CD14-positive monocyte (primary cell): ENCODE measurements around the gene CARD9. TPM values are rescaled to one million over a fixed set of nuclear protein-coding genes. Genes with fewer than 3 reads are reported as not detected.

Experiments used
- DNase-seq, 3 donors: peaks; one replicate each; pipeline ENCODE4 v3.0.0-alpha.2; 2011 to 2022
- H2AFZ ChIP-seq: 2 replicates; pipeline ENCODE4 v1.6.0; 2012; ENCODE audit warnings: mild to moderate bottlenecking, low read depth, low read length, inconsistent platforms; ENCODE audit not compliant: insufficient read depth, poor library complexity, severe bottlenecking
- H3K27ac ChIP-seq, 2 donors: 1 replicate in 1 of 2; 2 replicates in 1 of 2; pipeline ENCODE4 v1.5.1; 2012 to 2013; ENCODE audit warnings: low read length in 2 of 2, control low read depth in 1 of 2, inconsistent platforms in 1 of 2, low read depth in 1 of 2, mild to moderate bottlenecking in 1 of 2
- H3K27me3 ChIP-seq, 2 donors: one replicate each; pipeline versions ENCODE4 v1.6.0 to v1.6.1; 2011 to 2013; ENCODE audit warnings: low read length in 2 of 2; ENCODE audit not compliant: control insufficient read depth in 2 of 2, insufficient read depth in 2 of 2
- H3K36me3 ChIP-seq, 2 donors: replicated peaks in 1 of 2; 1 replicate in 1 of 2; 2 replicates in 1 of 2; pipeline versions ENCODE4 v1.5.1 to v1.6.1; 2012 to 2013; ENCODE audit warnings: low read length in 2 of 2, control low read depth in 1 of 2, inconsistent platforms in 1 of 2, mild to moderate bottlenecking in 1 of 2; ENCODE audit not compliant: insufficient read depth in 2 of 2, control insufficient read depth in 1 of 2
- H3K4me1 ChIP-seq, 2 donors: 1 replicate in 1 of 2; 2 replicates in 1 of 2; pipeline versions ENCODE4 v1.5.1 to v1.6.1; 2012 to 2013; ENCODE audit warnings: low read length in 2 of 2, control low read depth in 1 of 2, inconsistent platforms in 1 of 2, mild to moderate bottlenecking in 1 of 2, moderate library complexity in 1 of 2; ENCODE audit not compliant: insufficient read depth in 2 of 2, control insufficient read depth in 1 of 2
- H3K4me2 ChIP-seq: replicated peaks from 2 replicates; pipeline ENCODE3; 2012; ENCODE audit warnings: low read length, moderate library complexity, mild to moderate bottlenecking; ENCODE audit not compliant: poor library complexity, severe bottlenecking; ENCODE audit errors: extremely low read depth
- H3K4me3 ChIP-seq, 3 experiments: fragments of 200-600 bp in 1 of 3; sonication (generic) in 1 of 3; replicated peaks in 1 of 3; 1 replicate in 2 of 3; 2 replicates in 1 of 3; pipeline ENCODE4 v1.5.1; 2011 to 2013; ENCODE audit warnings: low read length in 3 of 3, mild to moderate bottlenecking in 3 of 3, control low read depth in 2 of 3, low read depth in 2 of 3, inconsistent platforms in 1 of 3, moderate library complexity in 1 of 3
- H3K79me2 ChIP-seq: 2 replicates; pipeline ENCODE4 v1.6.0; 2012; ENCODE audit warnings: mild to moderate bottlenecking, control low read depth, inconsistent platforms, low read length, moderate library complexity; ENCODE audit not compliant: insufficient read depth
- H3K9ac ChIP-seq: 2 replicates; pipeline ENCODE4 v1.6.0; 2017; ENCODE audit warnings: low read length, mild to moderate bottlenecking; ENCODE audit not compliant: insufficient read depth, poor library complexity, severe bottlenecking
- H3K9me3 ChIP-seq, 2 donors: replicated peaks in 1 of 2; 1 replicate in 1 of 2; 2 replicates in 1 of 2; pipeline versions ENCODE4 v1.5.1 to v1.6.1; 2012 to 2013; ENCODE audit warnings: low read length in 2 of 2, control low read depth in 1 of 2; ENCODE audit not compliant: control insufficient read depth in 1 of 2, insufficient read depth in 1 of 2
- H4K20me1 ChIP-seq: 2 replicates; pipeline ENCODE4 v1.6.0; 2012; ENCODE audit warnings: mild to moderate bottlenecking, low read length, control low read depth, moderate library complexity; ENCODE audit not compliant: insufficient read depth
- H3K27ac Mint-ChIP-seq, 7 donors: one replicate each; pipeline ENCODE4 v1.8.0; 2020; ENCODE audit warnings: mild to moderate bottlenecking in 7 of 7, mixed read lengths in 7 of 7, moderate library complexity in 6 of 7, inconsistent platforms in 2 of 7
- H3K27me3 Mint-ChIP-seq, 3 donors: one replicate each; pipeline ENCODE4 v1.8.0; 2021 to 2022; ENCODE audit warnings: low read depth in 3 of 3, mild to moderate bottlenecking in 3 of 3, mixed read lengths in 3 of 3, moderate library complexity in 3 of 3, inconsistent platforms in 1 of 3
- H3K36me3 Mint-ChIP-seq, 2 donors: one replicate each; pipeline ENCODE4 v1.8.0; 2020; ENCODE audit warnings: mixed read lengths in 2 of 2, inconsistent platforms in 1 of 2, mild to moderate bottlenecking in 1 of 2
- H3K4me1 Mint-ChIP-seq: one replicate; pipeline ENCODE4 v1.8.0; 2020; ENCODE audit warnings: mild to moderate bottlenecking, mixed read lengths
- H3K4me3 Mint-ChIP-seq, 2 donors: one replicate each; pipeline ENCODE4 v1.8.0; 2020; ENCODE audit warnings: mild to moderate bottlenecking in 2 of 2, mixed read lengths in 2 of 2, moderate library complexity in 1 of 2
- H3K9me3 Mint-ChIP-seq, 7 donors: one replicate each; pipeline ENCODE4 v1.8.0; 2020 to 2022; ENCODE audit warnings: mixed read lengths in 7 of 7, mild to moderate bottlenecking in 6 of 7, moderate library complexity in 6 of 7, inconsistent platforms in 2 of 7
- WGBS: methylation state at CpG from one replicate; pipeline ENCODE4 v1.1.5; 2013; ENCODE audit warnings: missing lambda C conversion rate; ENCODE audit not compliant: insufficient coverage; 5-methylcytosine and 5-hydroxymethylcytosine counted together
- intact Hi-C, 2 donors: fragments of 100-400 bp; cut with micrococcal nuclease; formaldehyde crosslinking; loops; one replicate each; pipeline versions ENCODE4 v1.15.0 to v1.15.1; 2023
- polyA plus RNA-seq, 3 donors: library from polyadenylated mRNA; depleted of rRNA in 1 of 3; unstranded in 2 of 3; stranded (reverse) in 1 of 3; fragments of 300-500 nt in 2 of 3; fragments of >200 nt in 1 of 3; fragmentation: Illumina TruSeq in 2 of 3; gene quantifications; 1 replicate in 2 of 3; 2 replicates in 1 of 3; pipeline ENCODE4 v1.2.3, GENCODE V29; 2012 to 2021
- TF ChIP-seq, protein P1 (sequence below): fragments of 200-600 bp; IDR thresholded peaks from one replicate; pipeline ENCODE4 v1.8.0; 2022; ENCODE audit warnings: antibody characterized with exemption, mild to moderate bottlenecking

Gene CARD9
- polyA plus RNA-seq, 3 donors, result 34.3 to 108 (median 41.4) TPM

DNA sequence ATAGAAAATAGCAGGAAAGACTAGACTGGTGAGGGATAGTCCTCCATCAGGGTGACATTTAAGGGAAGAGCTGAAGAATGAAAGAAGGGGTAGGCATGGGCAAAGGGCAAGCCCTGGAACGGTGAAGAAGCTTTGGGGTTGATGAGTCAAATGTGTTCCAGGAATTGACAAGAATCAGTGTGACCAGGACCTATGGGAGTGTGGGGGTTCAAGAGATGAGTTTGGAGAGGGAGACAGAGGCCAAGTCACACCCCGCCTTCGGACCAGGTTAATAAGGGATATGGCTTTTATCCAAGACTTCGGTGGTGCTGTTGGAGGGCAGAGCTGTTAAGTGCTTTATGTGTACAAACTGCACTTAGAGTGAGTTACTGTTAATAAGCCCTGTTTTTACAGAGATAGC lies 37.9 kb upstream of the CARD9 start:
- H3K27me3 ChIP-seq, result no peaks in the 10 kb centered on the region
- peaks cover 3% of the 10 kb centered on the region for H4K20me1 ChIP-seq
- peaks cover 0 to 3% (median 0%) of the 10 kb centered on the region in 3 donors for H3K27me3 Mint-ChIP-seq
- WGBS, result 81% methylated on average over 3 of the region's 4 CpGs
- peaks cover 0 to 2% (median 0%) of the 10 kb centered on the region in 7 donors for H3K9me3 Mint-ChIP-seq
- peak overlapping the region; percentile 94 for H3K9ac ChIP-seq
- H3K4me2 ChIP-seq, result peak overlapping the region; percentile 91
- peaks cover 22 to 25% of the 10 kb centered on the region in 2 donors for H3K4me1 ChIP-seq
- peaks cover 53 to 62% of the 10 kb centered on the region in 2 donors for H3K36me3 ChIP-seq
- H3K79me2 ChIP-seq, result peaks cover 42% of the 10 kb centered on the region
- TF ChIP-seq, protein P1, sequence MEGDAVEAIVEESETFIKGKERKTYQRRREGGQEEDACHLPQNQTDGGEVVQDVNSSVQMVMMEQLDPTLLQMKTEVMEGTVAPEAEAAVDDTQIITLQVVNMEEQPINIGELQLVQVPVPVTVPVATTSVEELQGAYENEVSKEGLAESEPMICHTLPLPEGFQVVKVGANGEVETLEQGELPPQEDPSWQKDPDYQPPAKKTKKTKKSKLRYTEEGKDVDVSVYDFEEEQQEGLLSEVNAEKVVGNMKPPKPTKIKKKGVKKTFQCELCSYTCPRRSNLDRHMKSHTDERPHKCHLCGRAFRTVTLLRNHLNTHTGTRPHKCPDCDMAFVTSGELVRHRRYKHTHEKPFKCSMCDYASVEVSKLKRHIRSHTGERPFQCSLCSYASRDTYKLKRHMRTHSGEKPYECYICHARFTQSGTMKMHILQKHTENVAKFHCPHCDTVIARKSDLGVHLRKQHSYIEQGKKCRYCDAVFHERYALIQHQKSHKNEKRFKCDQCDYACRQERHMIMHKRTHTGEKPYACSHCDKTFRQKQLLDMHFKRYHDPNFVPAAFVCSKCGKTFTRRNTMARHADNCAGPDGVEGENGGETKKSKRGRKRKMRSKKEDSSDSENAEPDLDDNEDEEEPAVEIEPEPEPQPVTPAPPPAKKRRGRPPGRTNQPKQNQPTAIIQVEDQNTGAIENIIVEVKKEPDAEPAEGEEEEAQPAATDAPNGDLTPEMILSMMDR, result no peak
- peaks cover 46 to 63% of the 10 kb centered on the region in 2 donors for H3K36me3 Mint-ChIP-seq
- DNase-seq, result no peak
- peaks cover 26% of the 10 kb centered on the region for H3K4me1 Mint-ChIP-seq
- no peaks in the 10 kb centered on the region for H3K9me3 ChIP-seq
- peak overlapping the region; percentile 86 to 91 for H3K4me3 Mint-ChIP-seq
- intact Hi-C loops, result loop anchor here in 1 of 2 donors (5.0 kb wide), 1 partner anchor 49 kb away; the partner anchor contains the start of gene DNLZ
- peak overlapping the region; percentile 42 to 99 (median 85) for H3K4me3 ChIP-seq
- no peak overlapping the region for H2AFZ ChIP-seq
- peak overlapping the region in 6 of 7 donors; percentile 91 to 98 (median 95) for H3K27ac Mint-ChIP-seq
- peak overlapping the region in 1 of 2 donors; percentile 96 for H3K27ac ChIP-seq

DNA sequence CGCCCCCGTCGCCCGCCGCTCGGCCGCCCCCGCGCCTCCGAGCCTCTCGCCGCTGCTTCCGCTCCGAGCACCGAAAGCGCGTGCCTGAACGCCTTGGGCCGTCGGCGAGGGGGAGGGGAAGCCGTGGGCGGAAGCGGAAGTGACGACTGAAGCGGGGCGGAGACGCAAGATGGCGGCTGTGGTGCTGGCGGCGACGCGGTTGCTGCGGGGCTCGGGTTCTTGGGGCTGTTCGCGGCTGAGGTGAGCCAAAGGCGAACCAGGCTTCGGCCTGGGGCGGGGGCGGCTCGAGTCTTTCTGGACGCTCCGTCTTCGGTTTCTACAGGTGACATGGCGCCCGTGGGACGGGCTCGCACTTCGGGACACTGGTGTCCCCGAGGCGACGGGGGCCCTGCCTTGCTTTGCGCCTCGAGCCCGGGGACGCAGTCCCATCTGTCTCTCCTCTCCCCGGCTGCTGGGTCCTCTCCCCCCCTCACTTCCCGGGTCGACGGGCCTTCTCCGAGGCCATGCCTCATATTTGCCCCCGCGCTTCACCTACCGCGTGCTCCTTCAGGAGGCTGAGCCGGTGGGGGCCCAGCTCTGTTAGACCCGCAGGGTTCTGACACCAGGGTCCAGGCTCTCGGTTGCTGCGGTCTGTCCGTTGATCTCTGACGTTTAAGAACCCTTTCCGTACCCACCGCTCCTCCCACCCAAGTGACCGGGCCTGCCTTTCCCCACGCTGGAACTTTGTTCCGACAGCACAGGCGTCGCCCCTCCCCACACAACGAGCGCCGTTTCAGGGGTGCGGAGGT lies 37.2 kb upstream of the CARD9 start, which contains the start of the genes ENTR1 and PMPCA:
Gene ENTR1 (minus strand): TSS at position 115 of the 788 bp plus-strand sequence. CDS start 217 bp downstream, outside the sequence.
Gene PMPCA (plus strand): TSS at position 159 of the 788 bp plus-strand sequence. CDS start 11 bp downstream, at position 170.
- Histone ChIP-seq H3K4me2 (peak within 1 kb of the TSS; percentile 91), H3K36me3 (peaks cover 50 to 60% of the 10 kb centered on the region in 2 donors), H3K79me2 (peaks cover 42% of the 10 kb centered on the region), H3K4me1 (peaks cover 22 to 25% of the 10 kb centered on the region in 2 donors), H3K4me3 (peak within 1 kb of the TSS; percentile 66 to 99 (median 85)), H3K9me3 (no peaks in the 10 kb centered on the region), H4K20me1 (peaks cover 3% of the 10 kb centered on the region), H3K27me3 (no peaks in the 10 kb centered on the region), H3K9ac (peak within 1 kb of the TSS; percentile 94), H2AFZ (peak within 1 kb of the TSS; percentile 83), H3K27ac (peak within 1 kb of the TSS; percentile 74 to 96)
- TF ChIP-seq, protein P1, result no peak
- H3K27ac Mint-ChIP-seq, result peak within 1 kb of the TSS; percentile 91 to 98 (median 95)
- H3K27me3 Mint-ChIP-seq, result peaks cover 0 to 3% (median 0%) of the 10 kb centered on the region in 3 donors
- peaks cover 0 to 2% (median 0%) of the 10 kb centered on the region in 7 donors for H3K9me3 Mint-ChIP-seq
- peaks cover 44 to 62% of the 10 kb centered on the region in 2 donors for H3K36me3 Mint-ChIP-seq
- intact Hi-C loops, result loop anchor here in 1 of 2 donors (5.0 kb wide), 1 partner anchor 48 kb away; the partner anchor contains the start of gene DNLZ
- H3K4me1 Mint-ChIP-seq, result peaks cover 26% of the 10 kb centered on the region
- WGBS, result under 1% methylated on average over 79 of the region's 83 CpGs
- DNase-seq, result peak; percentile 89 to 92 (median 91)
- peak within 1 kb of the TSS; percentile 86 to 91 for H3K4me3 Mint-ChIP-seq
